Measurements from ENCODE around the gene EFNA3. TPM values are rescaled to one million over a fixed set of nuclear protein-coding genes. Genes with fewer than 3 reads are reported as not detected.

EFNA3 gene
- total RNA-seq, 1 experiment from 2014 or later = 20.4 TPM

DNA sequence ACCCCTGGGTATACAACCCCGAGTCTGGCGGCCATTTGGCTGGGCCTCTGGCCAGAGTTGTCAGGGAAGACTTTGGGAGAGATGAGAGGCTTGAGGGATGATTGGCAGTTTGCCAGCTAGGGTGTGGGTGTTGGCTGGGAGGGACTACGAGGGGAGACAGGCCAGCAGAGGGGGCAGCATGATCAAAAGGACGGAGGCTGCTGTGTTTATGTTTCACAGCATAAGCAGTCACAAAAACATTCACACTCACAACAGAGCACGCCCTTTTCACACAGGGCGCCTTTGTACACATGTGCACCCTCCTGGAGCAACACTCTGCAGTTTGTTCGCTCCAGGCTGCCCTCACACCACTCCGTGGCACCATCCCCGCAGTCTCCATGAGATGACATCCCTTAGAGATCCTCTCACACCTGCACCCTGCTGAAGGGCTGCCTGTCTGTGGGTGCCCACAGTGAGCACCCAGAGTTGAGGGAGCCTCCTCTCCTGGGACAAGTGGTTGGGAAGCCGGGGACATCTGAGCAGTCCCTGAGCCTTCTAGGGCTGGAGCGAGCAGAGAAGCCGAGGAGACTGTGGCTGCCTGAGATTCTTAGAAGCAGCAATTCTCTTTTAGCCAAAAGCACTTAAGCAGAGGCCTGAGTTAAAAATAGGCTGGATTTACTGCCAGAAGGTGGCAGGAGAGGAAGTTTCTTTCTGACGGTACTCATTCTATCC, 15.4 kb downstream of the EFNA3 start:
- RAD21 ChIA-PET (ENCODE audit: low non-redundant PET in 1 of 2, low total read pairs in 2 of 2, uncharacterized antibody in 2 of 2, unreplicated experiment in 2 of 2) = no interaction called here
- Histone ChIP-seq H3K4me3 (replicated peaks in 1 of 2; ENCODE audit: low read depth in 1 of 2, low read length in 2 of 2) (no peak overlapping the region), H3K9me3 (ENCODE audit: control insufficient read depth in 1 of 2, insufficient read depth in 1 of 2, low read depth in 1 of 2, low read length in 2 of 2) (no peaks in the 10 kb centered on the region), H3K79me2 (ENCODE audit: insufficient read depth, low read length) (no peaks in the 10 kb centered on the region), H3K4me1 (ENCODE audit: control insufficient read depth in 1 of 2, insufficient read depth in 2 of 2, low read length in 2 of 2) (peaks cover 12 to 29% of the 10 kb centered on the region in 2 experiments; a peak in 3 of 4 replicates), H3K36me3 (ENCODE audit: control insufficient read depth in 1 of 2, insufficient read depth in 2 of 2, low read length in 2 of 2) (no peaks in the 10 kb centered on the region), H3K9me2 (ENCODE audit: insufficient read depth) (no peaks in the 10 kb centered on the region), H3K27ac (ENCODE audit: low read depth, low read length) (peak overlapping the region; percentile 18; the same call in 1 of the 2 replicates), H3K9ac (ENCODE audit: low read length) (no peak overlapping the region), H3K27me3 (ENCODE audit: insufficient read depth, low read length) (no peaks in the 10 kb centered on the region), H4K20me1 (ENCODE audit: insufficient read depth) (no peaks in the 10 kb centered on the region), H2AFZ (ENCODE audit: low read depth, low read length, poor library complexity, severe bottlenecking) (no peak overlapping the region), H3K4me2 (ENCODE audit: low read length) (peak overlapping the region; percentile 40)
- CTCF ChIA-PET = interaction anchor here (2.4 to 5.9 kb wide), 3 partner anchors 9 to 73 kb away, joined by 8 to 163 read pairs (median 25); no protein-coding TSS in a partner anchor
- intact Hi-C loops (cut with micrococcal nuclease) = loop anchor here (2.0 to 10.0 kb wide), 2 partner anchors 35 to 501 kb away; no protein-coding TSS in a partner anchor
- BruUV-seq (replicated peaks) = no TSS peak
- peak; percentile 35 for DNase-seq (ENCODE audit: low read depth, low spot score)
- TF ChIP-seq EZH2 (IDR thresholded peaks at IDR 0.05) (no peak), JUND (IDR thresholded peaks at IDR 0.05) (no peak), SIN3A (IDR thresholded peaks at IDR 0.05; ENCODE audit: low read depth) (no peak), ELF1 (IDR thresholded peaks at IDR 0.05; ENCODE audit: borderline replicate concordance, low read depth) (no peak)
- TF ChIP-seq, protein P1, sequence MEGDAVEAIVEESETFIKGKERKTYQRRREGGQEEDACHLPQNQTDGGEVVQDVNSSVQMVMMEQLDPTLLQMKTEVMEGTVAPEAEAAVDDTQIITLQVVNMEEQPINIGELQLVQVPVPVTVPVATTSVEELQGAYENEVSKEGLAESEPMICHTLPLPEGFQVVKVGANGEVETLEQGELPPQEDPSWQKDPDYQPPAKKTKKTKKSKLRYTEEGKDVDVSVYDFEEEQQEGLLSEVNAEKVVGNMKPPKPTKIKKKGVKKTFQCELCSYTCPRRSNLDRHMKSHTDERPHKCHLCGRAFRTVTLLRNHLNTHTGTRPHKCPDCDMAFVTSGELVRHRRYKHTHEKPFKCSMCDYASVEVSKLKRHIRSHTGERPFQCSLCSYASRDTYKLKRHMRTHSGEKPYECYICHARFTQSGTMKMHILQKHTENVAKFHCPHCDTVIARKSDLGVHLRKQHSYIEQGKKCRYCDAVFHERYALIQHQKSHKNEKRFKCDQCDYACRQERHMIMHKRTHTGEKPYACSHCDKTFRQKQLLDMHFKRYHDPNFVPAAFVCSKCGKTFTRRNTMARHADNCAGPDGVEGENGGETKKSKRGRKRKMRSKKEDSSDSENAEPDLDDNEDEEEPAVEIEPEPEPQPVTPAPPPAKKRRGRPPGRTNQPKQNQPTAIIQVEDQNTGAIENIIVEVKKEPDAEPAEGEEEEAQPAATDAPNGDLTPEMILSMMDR (IDR thresholded peaks at IDR 0.05 in 2 of 3, conservative IDR thresholded peaks at IDR 0.05 in 1 of 3; ENCODE audit: borderline replicate concordance in 1 of 3, insufficient read depth in 1 of 3, low read depth in 2 of 3, low read length in 2 of 3) = peak in 2 of 3 experiments; percentile 46 to 62; a peak in 3 of 6 replicates
- TF ChIP-seq, protein P2, sequence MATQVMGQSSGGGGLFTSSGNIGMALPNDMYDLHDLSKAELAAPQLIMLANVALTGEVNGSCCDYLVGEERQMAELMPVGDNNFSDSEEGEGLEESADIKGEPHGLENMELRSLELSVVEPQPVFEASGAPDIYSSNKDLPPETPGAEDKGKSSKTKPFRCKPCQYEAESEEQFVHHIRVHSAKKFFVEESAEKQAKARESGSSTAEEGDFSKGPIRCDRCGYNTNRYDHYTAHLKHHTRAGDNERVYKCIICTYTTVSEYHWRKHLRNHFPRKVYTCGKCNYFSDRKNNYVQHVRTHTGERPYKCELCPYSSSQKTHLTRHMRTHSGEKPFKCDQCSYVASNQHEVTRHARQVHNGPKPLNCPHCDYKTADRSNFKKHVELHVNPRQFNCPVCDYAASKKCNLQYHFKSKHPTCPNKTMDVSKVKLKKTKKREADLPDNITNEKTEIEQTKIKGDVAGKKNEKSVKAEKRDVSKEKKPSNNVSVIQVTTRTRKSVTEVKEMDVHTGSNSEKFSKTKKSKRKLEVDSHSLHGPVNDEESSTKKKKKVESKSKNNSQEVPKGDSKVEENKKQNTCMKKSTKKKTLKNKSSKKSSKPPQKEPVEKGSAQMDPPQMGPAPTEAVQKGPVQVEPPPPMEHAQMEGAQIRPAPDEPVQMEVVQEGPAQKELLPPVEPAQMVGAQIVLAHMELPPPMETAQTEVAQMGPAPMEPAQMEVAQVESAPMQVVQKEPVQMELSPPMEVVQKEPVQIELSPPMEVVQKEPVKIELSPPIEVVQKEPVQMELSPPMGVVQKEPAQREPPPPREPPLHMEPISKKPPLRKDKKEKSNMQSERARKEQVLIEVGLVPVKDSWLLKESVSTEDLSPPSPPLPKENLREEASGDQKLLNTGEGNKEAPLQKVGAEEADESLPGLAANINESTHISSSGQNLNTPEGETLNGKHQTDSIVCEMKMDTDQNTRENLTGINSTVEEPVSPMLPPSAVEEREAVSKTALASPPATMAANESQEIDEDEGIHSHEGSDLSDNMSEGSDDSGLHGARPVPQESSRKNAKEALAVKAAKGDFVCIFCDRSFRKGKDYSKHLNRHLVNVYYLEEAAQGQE (IDR thresholded peaks at IDR 0.05; ENCODE audit: low read depth) = no peak
- POLR2A ChIA-PET = no interaction called here
- peak; percentile 73 for ATAC-seq

Measured in HCT116 (cell line).